ENCODE results near the gene ARHGAP6.

DNA sequence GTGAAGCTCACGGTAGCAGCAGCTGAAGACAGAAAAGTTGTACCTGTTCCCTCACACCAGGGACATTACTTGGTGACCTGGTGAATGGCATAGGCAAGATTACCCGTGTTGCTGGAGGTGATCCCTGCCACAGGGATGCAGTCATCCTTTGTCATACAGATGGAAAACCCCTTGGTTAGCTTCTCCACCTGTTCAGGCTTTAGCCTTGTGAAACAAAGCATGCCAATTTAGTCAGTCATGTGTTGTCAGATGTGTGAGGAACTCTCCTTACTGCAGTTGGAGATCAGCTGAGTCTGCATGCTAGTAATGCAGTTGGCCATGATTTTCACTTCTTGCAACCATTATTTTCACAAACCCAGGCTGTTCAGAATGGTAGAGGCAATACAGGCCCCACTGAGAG, 331.6 kb downstream of the ARHGAP6 start:
- no peak for TF ChIP-seq EZH2 (IDR thresholded peaks at IDR 0.05)
- TF ChIP-seq POLR2AphosphoS5 (IDR thresholded peaks at IDR 0.05; ENCODE audit: borderline replicate concordance, low read depth, low read length): no peak

Measured in SK-N-MC (cell line).